Stomach (tissue), 9 donors: Measurements from ENCODE around the gene WWOX. TPM values are rescaled to one million over a fixed set of nuclear protein-coding genes. Genes with fewer than 3 reads are reported as not detected.
A peak's percentile ranks its signal among the peaks of the same experiment; 100 is the strongest.

Experiments
- DNase-seq, 2 donors: peaks; one replicate each; pipeline versions ENCODE4 v3.0.0 to v3.0.0-alpha.2; 2013 to 2019
- H3K27ac ChIP-seq, 5 donors: fragments of 200-600 bp in 4 of 5; sonication (generic) in 4 of 5; one replicate each; pipeline ENCODE4 v1.5.1; 2013 to 2019; ENCODE audit warnings: mild to moderate bottlenecking in 1 of 5, moderate library complexity in 1 of 5
- H3K27me3 ChIP-seq, 3 donors: fragments of 200-600 bp; sonication (generic); one replicate each; pipeline ENCODE4 v1.5.1; 2017 to 2019; ENCODE audit warnings: mixed run types in 1 of 3
- H3K36me3 ChIP-seq, 4 donors: fragments of 200-600 bp; sonication (generic); 1 replicate in 3 of 4; 2 replicates in 1 of 4; pipeline ENCODE4 v1.5.1; 2016 to 2019
- H3K4me1 ChIP-seq, 4 donors: fragments of 200-600 bp; sonication (generic); one replicate each; pipeline ENCODE4 v1.5.1; 2016 to 2019
- H3K4me3 ChIP-seq, 4 donors: fragments of 200-600 bp; sonication (generic) in 3 of 4; one replicate each; pipeline ENCODE4 v1.5.1; 2016 to 2019; ENCODE audit warnings: mild to moderate bottlenecking in 1 of 4
- H3K9me3 ChIP-seq, 4 donors: fragments of 200-600 bp; sonication (generic); one replicate each; pipeline ENCODE4 v1.5.1; 2016 to 2019
- CTCF ChIP-seq, 7 experiments: fragments of 450-650 bp in 4 of 7; fragments of 200-600 bp in 3 of 7; sonication (generic) in 3 of 7; IDR thresholded peaks; one replicate each; pipeline ENCODE4 v1.5.1; 2016 to 2019; ENCODE audit warnings: antibody characterized with exemption in 7 of 7, control low read depth in 2 of 7, mild to moderate bottlenecking in 1 of 7
- EP300 ChIP-seq: sonication (generic); formaldehyde crosslinking; IDR thresholded peaks from one replicate; pipeline ENCODE4 v1.6.1; 2017; ENCODE audit warnings: antibody characterized with exemption
- POLR2A ChIP-seq, 4 donors: fragments of 450-650 bp; IDR thresholded peaks; one replicate each; pipeline ENCODE4 v1.6.1; 2016; ENCODE audit warnings: antibody characterized with exemption in 4 of 4, control low read depth in 2 of 4, mild to moderate bottlenecking in 1 of 4, moderate library complexity in 1 of 4
- POLR2AphosphoS5 ChIP-seq, 3 donors: sonication (generic); formaldehyde crosslinking; IDR thresholded peaks; one replicate each; pipeline ENCODE4 v1.6.1; 2016; ENCODE audit warnings: antibody characterized with exemption in 3 of 3
- WGBS, 5 donors: extraction: QIAGEN DNeasy Blood & Tissue Kit in 3 of 5; methylation state at CpG; one replicate each; pipeline versions ENCODE4 v1.1.5 to v1.1.7; 2013 to 2018; 5-methylcytosine and 5-hydroxymethylcytosine counted together
- intact Hi-C: fragments of 100-400 bp; cut with DNase I; formaldehyde crosslinking; loops from one replicate; pipeline ENCODE4 v1.15.1; 2023; ENCODE audit warnings: low total_unique reads
- polyA plus RNA-seq, 3 donors: library from polyadenylated mRNA; stranded (reverse); fragments of 200-250 nt; gene quantifications; one replicate each; pipeline ENCODE4 v1.2.3, GENCODE V29; 2013
- total RNA-seq, 5 donors: library from RNA; depleted of rRNA; stranded (reverse); fragments of >200 nt; gene quantifications; one replicate each; pipeline versions ENCODE4 v1.1.0 to v1.2.3, GENCODE V29; 2014 to 2016
- donor health status: healthy with polysubstance abuse.
- donor health status: Bipolar disorder and iron deficiency.
- donor health status: healthy.

The WWOX gene
- total and polyA plus RNA-seq, 8 donors: 7.7 to 129 (median 48.7) TPM

DNA sequence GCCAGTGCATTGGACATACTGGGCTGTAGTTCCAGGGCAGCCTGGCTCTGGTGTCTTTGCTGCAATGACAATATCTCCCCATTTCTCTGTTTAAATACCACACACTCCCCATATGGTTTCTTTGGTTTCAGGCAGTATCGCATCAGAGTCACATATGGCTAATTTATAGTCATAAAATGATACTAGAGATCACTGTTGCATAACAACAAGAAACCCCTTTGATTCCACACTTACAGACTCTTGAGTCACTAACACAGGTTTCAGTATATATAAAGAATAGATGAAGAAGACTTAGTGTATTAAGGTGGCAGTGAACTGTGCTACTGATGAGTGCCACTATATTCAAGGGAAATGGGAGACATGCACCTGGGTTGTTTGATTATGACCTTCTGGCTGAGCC lies 281.6 kb downstream of the WWOX start:
- TF ChIP-seq POLR2A (IDR thresholded peaks at IDR 0.05) (no peak), CTCF (IDR thresholded peaks at IDR 0.05) (no peak), POLR2AphosphoS5 (IDR thresholded peaks at IDR 0.05) (no peak), EP300 (no peak)
- intact Hi-C loops: no loop called here
- H3K27ac ChIP-seq: no peak overlapping the region
- H3K4me3 ChIP-seq: no peak overlapping the region
- H3K4me1 ChIP-seq: peaks cover 0 to 10% (median 5%) of the 10 kb centered on the region in 4 donors
- H3K27me3 ChIP-seq: no peaks in the 10 kb centered on the region
- no peak for DNase-seq
- no peaks in the 10 kb centered on the region for H3K36me3 ChIP-seq
- WGBS, 5 donors: 82 to 97% (median 93%) methylated on average over 1 of the region's 1 CpG
- H3K9me3 ChIP-seq: no peaks in the 10 kb centered on the region

DNA sequence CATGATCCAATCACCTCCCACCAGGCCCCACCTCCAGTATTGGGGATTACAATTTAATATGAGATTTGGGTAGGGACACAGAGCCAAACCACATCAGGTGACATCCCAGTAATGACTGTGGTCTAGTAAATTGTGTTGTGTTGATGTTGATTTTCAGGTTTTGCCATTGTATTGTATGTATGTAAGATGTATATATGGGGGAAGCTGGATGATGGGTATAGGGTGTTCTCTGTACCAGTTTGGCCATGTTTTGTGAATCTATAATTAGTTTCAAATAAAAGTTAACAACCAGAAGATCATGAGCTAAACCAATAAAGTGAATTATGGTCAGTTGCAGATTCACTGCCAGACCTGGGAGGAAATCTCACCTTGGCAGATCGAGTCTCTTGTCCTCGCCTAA lies 283.7 kb downstream of the WWOX start:
- Histone ChIP-seq H3K27ac (no peak overlapping the region), H3K4me1 (peaks cover 0 to 14% (median 7%) of the 10 kb centered on the region in 4 donors), H3K4me3 (no peak overlapping the region), H3K36me3 (no peaks in the 10 kb centered on the region), H3K9me3 (no peaks in the 10 kb centered on the region), H3K27me3 (no peaks in the 10 kb centered on the region)
- 83 to 98% (median 96%) methylated on average over 2 of the region's 2 CpGs for WGBS, 5 donors
- DNase-seq: no peak
- intact Hi-C loops: no loop called here
- TF ChIP-seq POLR2AphosphoS5 (IDR thresholded peaks at IDR 0.05): no peak

GRCh38 chr16:78385086-78385805 lies 285.8 kb downstream of the WWOX start:
- H3K4me3 ChIP-seq: no peak overlapping the region
- TF ChIP-seq POLR2A (IDR thresholded peaks at IDR 0.05) (no peak), CTCF (IDR thresholded peaks at IDR 0.05) (no peak)
- H3K27ac ChIP-seq: no peak overlapping the region
- H3K9me3 ChIP-seq: no peaks in the 10 kb centered on the region
- H3K27me3 ChIP-seq: no peaks in the 10 kb centered on the region
- intact Hi-C loops: no loop called here
- peaks cover 0 to 14% (median 7%) of the 10 kb centered on the region in 4 donors for H3K4me1 ChIP-seq
- peak in 1 of 2 donors; percentile 34 for DNase-seq
- H3K36me3 ChIP-seq: no peaks in the 10 kb centered on the region
- 65 to 71% (median 66%) methylated on average over 7 of the region's 7 CpGs for WGBS, 5 donors

DNA sequence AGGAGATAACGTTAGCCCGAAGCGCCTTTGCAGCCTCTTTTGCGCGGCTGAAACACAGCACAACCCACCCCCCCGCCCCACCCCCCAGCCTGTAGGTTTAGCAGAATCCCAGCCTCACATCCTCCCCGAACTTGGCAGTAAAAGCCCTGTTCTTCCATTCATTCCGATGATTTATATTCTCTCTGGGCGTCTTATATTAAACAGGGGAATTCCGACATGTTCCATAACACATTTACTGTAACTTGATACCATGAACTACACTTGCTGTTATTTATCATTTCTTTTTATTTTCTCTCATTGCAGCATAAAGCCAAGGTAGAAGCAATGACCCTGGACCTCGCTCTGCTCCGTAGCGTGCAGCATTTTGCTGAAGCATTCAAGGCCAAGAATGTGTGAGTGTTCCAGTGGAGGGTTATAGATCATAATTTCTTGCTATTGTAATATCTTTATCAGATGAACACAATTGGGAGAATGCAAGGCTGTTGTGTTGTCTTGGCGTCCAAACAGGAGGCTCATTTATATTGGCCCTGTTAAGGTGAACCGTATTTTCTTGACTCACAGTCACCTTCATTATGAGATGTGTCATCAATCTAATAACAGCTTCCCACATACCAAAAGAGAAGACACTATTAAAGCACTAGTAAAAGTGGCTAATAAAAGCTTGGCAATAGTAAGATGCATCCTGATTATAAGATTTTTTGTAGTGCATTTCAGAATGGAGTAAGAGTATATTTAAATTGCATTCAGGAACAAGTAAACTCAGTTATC lies 287.3 kb downstream of the WWOX start:
- TF ChIP-seq POLR2AphosphoS5 (IDR thresholded peaks at IDR 0.05) (no peak), POLR2A (IDR thresholded peaks at IDR 0.05) (no peak)
- intact Hi-C loops: no loop called here
- Histone ChIP-seq H3K4me3 (no peak overlapping the region), H3K27me3 (no peaks in the 10 kb centered on the region), H3K9me3 (no peaks in the 10 kb centered on the region), H3K4me1 (peaks cover 0 to 18% (median 9%) of the 10 kb centered on the region in 4 donors), H3K36me3 (no peaks in the 10 kb centered on the region), H3K27ac (no peak overlapping the region)
- WGBS, 5 donors: 72 to 93% (median 84%) methylated on average over 15 of the region's 15 CpGs
- DNase-seq: peak in 1 of 2 donors; percentile 84

DNA sequence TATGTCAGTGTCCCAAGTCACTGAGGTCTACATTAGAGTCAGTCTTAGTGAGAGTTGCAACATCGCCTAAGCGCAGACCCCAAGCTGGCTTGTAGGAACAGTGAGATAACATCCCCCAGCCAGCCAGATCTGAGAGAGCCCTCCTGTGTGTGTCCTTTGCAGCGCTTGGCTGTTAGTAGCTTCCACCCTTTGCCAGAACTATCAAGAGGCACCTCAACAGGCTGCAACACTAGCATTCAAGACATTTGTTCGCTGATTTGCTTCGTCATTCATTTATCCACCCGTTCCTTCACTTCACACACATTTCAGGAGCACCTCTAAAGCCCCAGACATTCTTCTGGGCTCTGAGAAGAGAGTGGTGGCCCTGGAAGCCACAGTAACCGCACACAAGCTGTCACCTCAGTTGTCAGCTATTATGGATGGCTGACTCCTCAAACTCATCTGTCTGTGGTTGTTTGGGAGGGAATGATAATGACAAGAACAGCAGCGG lies 289.6 kb downstream of the WWOX start:
- intact Hi-C loops: no loop called here

More for the DNA sequence above, 289.6 kb downstream of the WWOX start:
- H3K9me3 ChIP-seq: no peaks in the 10 kb centered on the region
- TF ChIP-seq POLR2AphosphoS5 (IDR thresholded peaks at IDR 0.05) (no peak), CTCF (IDR thresholded peaks at IDR 0.05) (no peak), POLR2A (IDR thresholded peaks at IDR 0.05) (no peak)
- no peaks in the 10 kb centered on the region for H3K27me3 ChIP-seq
- H3K4me3 ChIP-seq: no peak overlapping the region
- no peak for DNase-seq
- peaks cover 0 to 29% (median 9%) of the 10 kb centered on the region in 4 donors for H3K4me1 ChIP-seq
- no peaks in the 10 kb centered on the region for H3K36me3 ChIP-seq
- 90 to 95% (median 91%) methylated on average over 8 of the region's 8 CpGs for WGBS, 5 donors
- no peak overlapping the region for H3K27ac ChIP-seq
